ENCODE data around the gene BABAM2. TPM values are rescaled to one million over a fixed set of nuclear protein-coding genes. Genes with fewer than 3 reads are reported as not detected.

The BABAM2 gene
- total RNA-seq, 3 donors from 2014 or later = 34.8 to 42.4 (median 41.3) TPM

DNA sequence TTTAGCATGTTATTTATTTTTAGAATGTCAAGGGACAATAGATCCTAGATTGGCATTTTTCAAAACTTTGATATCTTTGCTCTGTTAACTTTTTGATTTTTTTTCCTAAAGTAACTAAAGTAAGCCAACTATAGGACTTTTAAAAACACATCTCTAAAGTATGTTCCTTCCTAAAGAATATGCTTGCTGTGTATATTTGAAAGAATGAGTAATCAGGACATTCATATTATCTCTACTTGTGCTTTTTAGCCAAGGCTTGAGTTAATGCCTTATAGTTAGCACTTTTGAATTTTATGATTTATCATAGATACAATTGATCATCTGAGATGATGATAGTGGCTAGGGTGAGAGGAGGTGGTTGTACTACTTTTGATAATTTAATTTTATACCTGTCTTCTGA lies 93.6 kb downstream of the BABAM2 start:
- intact Hi-C loops (cut with DNase I, micrococcal nuclease) = no loop called here
- DNase-seq (no peak), ATAC-seq (no peak)
- Histone ChIP-seq H3K36me3 (ENCODE audit: low read depth) (no peaks in the 10 kb centered on the region), H3K4me3 (no peak overlapping the region), H3K9me3 (no peaks in the 10 kb centered on the region), H3K4me1 (ENCODE audit: low read depth) (no peaks in the 10 kb centered on the region)
- TF ChIP-seq, protein P1, sequence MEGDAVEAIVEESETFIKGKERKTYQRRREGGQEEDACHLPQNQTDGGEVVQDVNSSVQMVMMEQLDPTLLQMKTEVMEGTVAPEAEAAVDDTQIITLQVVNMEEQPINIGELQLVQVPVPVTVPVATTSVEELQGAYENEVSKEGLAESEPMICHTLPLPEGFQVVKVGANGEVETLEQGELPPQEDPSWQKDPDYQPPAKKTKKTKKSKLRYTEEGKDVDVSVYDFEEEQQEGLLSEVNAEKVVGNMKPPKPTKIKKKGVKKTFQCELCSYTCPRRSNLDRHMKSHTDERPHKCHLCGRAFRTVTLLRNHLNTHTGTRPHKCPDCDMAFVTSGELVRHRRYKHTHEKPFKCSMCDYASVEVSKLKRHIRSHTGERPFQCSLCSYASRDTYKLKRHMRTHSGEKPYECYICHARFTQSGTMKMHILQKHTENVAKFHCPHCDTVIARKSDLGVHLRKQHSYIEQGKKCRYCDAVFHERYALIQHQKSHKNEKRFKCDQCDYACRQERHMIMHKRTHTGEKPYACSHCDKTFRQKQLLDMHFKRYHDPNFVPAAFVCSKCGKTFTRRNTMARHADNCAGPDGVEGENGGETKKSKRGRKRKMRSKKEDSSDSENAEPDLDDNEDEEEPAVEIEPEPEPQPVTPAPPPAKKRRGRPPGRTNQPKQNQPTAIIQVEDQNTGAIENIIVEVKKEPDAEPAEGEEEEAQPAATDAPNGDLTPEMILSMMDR (IDR thresholded peaks at IDR 0.05) = no peak

DNA sequence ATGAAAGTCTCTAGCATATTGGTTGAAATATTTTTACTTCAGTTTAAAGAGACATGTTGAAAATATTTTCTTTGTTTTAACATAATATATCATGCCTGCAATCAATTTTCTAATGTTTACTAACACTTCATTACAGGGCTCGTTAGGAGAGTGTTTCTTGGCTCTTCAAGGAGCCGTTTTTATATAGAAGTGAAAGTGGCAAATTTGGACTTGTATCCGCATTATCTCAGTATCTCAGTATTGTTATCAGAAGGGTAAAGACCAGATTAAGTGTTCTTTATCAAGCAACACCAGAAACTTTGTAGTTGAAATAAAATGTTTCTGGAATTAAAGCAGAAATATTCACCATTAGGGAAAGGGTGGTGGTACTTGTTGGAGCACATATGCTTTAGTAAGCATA lies 97.8 kb downstream of the BABAM2 start:
- no peak for ATAC-seq
- DNase-seq = no peak
- Histone ChIP-seq H3K4me3 (no peak overlapping the region), H3K4me1 (ENCODE audit: low read depth) (no peaks in the 10 kb centered on the region), H3K36me3 (ENCODE audit: low read depth) (no peaks in the 10 kb centered on the region), H3K9me3 (no peaks in the 10 kb centered on the region)
- TF ChIP-seq, protein P1 (IDR thresholded peaks at IDR 0.05) = no peak
- intact Hi-C loops (cut with DNase I, micrococcal nuclease) = no loop called here

DNA sequence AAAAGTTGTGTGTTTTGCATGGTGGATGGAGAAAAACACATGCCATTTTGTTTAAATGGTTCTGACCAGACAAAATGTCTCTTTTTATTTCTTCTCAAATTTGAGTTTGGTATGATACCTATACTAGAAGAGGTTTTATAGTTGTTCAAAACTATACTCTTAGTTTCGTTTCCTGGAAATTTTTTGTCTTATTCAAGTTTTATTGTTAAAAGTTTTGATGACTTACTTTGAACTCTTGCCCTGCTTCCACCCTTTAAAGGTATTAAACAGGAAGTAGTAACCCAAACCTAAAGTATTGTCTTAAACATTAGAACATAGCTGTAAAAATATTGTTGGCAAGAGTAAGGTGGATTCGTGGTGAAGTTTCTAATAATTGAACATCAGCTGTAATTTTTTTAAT lies 98.2 kb downstream of the BABAM2 start:
- ATAC-seq = no peak
- H3K4me1 ChIP-seq (ENCODE audit: low read depth) = no peaks in the 10 kb centered on the region
- H3K9me3 ChIP-seq = no peaks in the 10 kb centered on the region
- intact Hi-C loops (cut with DNase I, micrococcal nuclease) = no loop called here
- TF ChIP-seq, protein P1 (IDR thresholded peaks at IDR 0.05) = no peak
- no peak for DNase-seq
- no peak overlapping the region for H3K4me3 ChIP-seq
- no peaks in the 10 kb centered on the region for H3K36me3 ChIP-seq (ENCODE audit: low read depth)

DNA sequence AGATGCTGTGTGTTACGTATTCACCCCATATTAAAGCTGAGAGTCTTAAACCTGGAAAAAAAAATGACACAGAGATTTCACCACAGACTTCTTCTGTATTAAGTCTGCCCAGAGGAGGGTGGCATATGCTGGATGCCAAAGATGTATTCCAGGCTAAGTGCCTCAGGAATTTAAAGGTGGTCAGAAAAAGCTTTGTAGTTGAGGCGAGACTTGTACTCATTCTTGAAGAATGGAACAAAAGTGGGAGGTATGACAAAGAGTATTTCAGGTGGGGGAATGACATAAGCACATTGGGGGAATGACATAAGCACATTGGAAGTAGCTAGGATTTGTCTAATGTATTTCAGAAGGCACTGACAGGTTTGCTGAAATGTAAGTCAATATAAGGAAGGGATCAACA lies 98.6 kb downstream of the BABAM2 start:
- intact Hi-C loops (cut with DNase I, micrococcal nuclease) = no loop called here
- no peaks in the 10 kb centered on the region for H3K36me3 ChIP-seq (ENCODE audit: low read depth)
- ATAC-seq (no peak), DNase-seq (no peak)
- TF ChIP-seq, protein P1 (IDR thresholded peaks at IDR 0.05) = no peak
- no peaks in the 10 kb centered on the region for H3K4me1 ChIP-seq (ENCODE audit: low read depth)
- no peaks in the 10 kb centered on the region for H3K9me3 ChIP-seq
- no peak overlapping the region for H3K4me3 ChIP-seq

DNA sequence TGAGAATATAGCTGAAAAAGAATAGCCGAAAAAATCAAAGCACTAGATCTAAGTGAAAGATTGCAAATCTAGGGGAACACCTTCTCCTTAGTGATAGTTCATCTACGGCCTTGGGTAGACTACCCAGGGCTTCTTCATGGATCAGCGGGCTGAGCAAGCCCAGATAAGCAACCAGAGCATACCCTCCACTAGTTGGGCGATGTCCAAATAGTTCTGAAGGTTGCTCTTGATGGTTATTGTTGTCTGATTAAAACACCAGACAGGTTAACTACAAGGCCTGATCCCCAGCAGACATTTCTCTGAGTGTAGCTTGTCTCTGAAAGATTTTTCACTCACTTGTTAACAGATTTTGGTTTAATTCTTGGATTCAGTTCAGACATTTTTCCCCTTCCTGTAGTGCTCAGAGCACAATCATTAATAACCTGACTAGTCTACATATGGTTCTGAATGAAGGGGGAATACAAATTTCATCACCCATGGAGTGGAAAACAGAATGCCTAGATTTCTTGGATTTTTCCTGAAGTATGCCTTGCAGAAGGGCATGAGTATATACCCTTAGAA lies 99.6 kb downstream of the BABAM2 start:
- no peaks in the 10 kb centered on the region for H3K36me3 ChIP-seq (ENCODE audit: low read depth)
- DNase-seq = no peak
- TF ChIP-seq, protein P1 (IDR thresholded peaks at IDR 0.05) = no peak
- H3K9me3 ChIP-seq = no peaks in the 10 kb centered on the region
- H3K4me1 ChIP-seq (ENCODE audit: low read depth) = no peaks in the 10 kb centered on the region
- no peak overlapping the region for H3K4me3 ChIP-seq
- no peak for ATAC-seq
- intact Hi-C loops (cut with DNase I, micrococcal nuclease) = no loop called here

DNA sequence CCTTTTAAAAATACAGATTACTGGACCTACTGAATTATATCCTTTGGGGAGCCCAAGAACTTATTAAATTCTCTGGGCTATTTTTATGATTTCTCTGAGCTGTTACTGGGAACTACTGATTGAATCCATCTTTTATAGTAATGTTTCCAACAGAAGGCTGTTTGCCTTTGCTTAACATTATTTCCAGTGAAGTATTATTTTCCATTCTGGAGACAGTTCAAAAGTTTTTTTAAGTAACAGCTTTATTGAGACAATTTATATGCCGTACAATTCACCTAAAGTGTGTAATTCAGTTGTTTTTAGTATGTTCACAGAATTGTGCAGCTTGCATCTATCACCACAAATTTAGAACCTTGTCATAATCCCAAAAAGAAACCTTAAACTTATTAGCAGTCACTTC lies 100.6 kb downstream of the BABAM2 start:
- no peak overlapping the region for H3K4me3 ChIP-seq
- intact Hi-C loops (cut with DNase I, micrococcal nuclease) = no loop called here
- ATAC-seq (no peak), DNase-seq (no peak)
- H3K9me3 ChIP-seq = no peaks in the 10 kb centered on the region
- no peaks in the 10 kb centered on the region for H3K36me3 ChIP-seq (ENCODE audit: low read depth)
- H3K4me1 ChIP-seq (ENCODE audit: low read depth) = no peaks in the 10 kb centered on the region
- TF ChIP-seq, protein P1 (IDR thresholded peaks at IDR 0.05) = no peak

All from mucosa of descending colon (tissue), 3 donors.